GM12878 (cell line): ENCODE data around the gene KRT10. TPM values are rescaled to one million over a fixed set of nuclear protein-coding genes. Genes with fewer than 3 reads are reported as not detected.

Experiments
- ATAC-seq: fragments of 200-7000 bp; cut with Tn5 transposase; 3 replicates; pipeline ENCODE4 v1.9.1; 2020; ENCODE audit warnings: mild to moderate bottlenecking, moderate library complexity
- BruUV-seq: library from RNA; stranded (reverse); fragments of 400-500 nt; replicated peaks from 2 replicates; lab custom pipeline; 2021; lab: Mats Ljungman, UMichigan
- CTCF ChIA-PET: fragments of 300-600 bp; sonication (Branson Sonifier 250); formaldehyde crosslinking; extraction: SDS; loops from one replicate; lab custom pipeline; 2021; ENCODE audit warnings: inconsistent platforms; lab: Yijun Ruan, JAX
- POLR2A ChIA-PET: fragments of 350-600 bp; formaldehyde crosslinking; extraction: SDS; loops from one replicate; lab custom pipeline; 2021; ENCODE audit warnings: inconsistent platforms; lab: Charles Lee
- RAD21 ChIA-PET: fragments of 300-600 bp; sonication (Branson Sonifier 250); formaldehyde crosslinking; loops from one replicate; lab custom pipeline; 2023; ENCODE audit warnings: antibody characterized with exemption; ENCODE audit not compliant: unreplicated experiment; lab: Charles Lee
- SMC1A ChIA-PET: fragments of 300-600 bp; sonication (Branson Sonifier 250); formaldehyde crosslinking; loops from one replicate; lab custom pipeline; 2023; ENCODE audit not compliant: unreplicated experiment, uncharacterized antibody; lab: Charles Lee
- DNase-seq: peaks from one replicate; pipeline ENCODE4 v3.0.0-alpha.2; 2011; ENCODE audit warnings: low read depth, low spot score
- FAIRE-seq: peaks from 3 replicates; lab custom pipeline; 2011; peaks lifted over from hg19 to GRCh38; lab: Jason Lieb, UNC
- H2AFZ ChIP-seq: 2 replicates; pipeline ENCODE4 v1.6.0; 2011; ENCODE audit warnings: low read depth, low read length, control low read depth; ENCODE audit not compliant: control insufficient read depth
- H3K27ac ChIP-seq: 2 replicates; pipeline ENCODE4 v1.5.1; 2011; ENCODE audit warnings: control low read depth; ENCODE audit not compliant: control insufficient read depth, insufficient read depth
- H3K27me3 ChIP-seq, 2 experiments: replicated peaks in 1 of 2; 2 replicates each; pipeline versions ENCODE4 v1.6.0 to v1.6.1; 2011; ENCODE audit warnings: low read length in 1 of 2; ENCODE audit not compliant: control insufficient read depth in 2 of 2, insufficient read depth in 2 of 2
- H3K36me3 ChIP-seq, 2 experiments: 2 replicates each; pipeline ENCODE4 v1.5.1; 2011; ENCODE audit warnings: low read length in 1 of 2; ENCODE audit not compliant: control insufficient read depth in 2 of 2, insufficient read depth in 2 of 2
- H3K4me1 ChIP-seq: 2 replicates; pipeline ENCODE4 v1.6.1; 2011; ENCODE audit warnings: mild to moderate bottlenecking, low read length, moderate library complexity, mixed read lengths; ENCODE audit not compliant: control insufficient read depth, insufficient read depth
- H3K4me2 ChIP-seq: 2 replicates; pipeline ENCODE4 v1.6.0; 2011; ENCODE audit warnings: control low read depth; ENCODE audit not compliant: control insufficient read depth, insufficient read depth
- H3K4me3 ChIP-seq: fragments of 200-600 bp; sonication (generic); 2 replicates; pipeline ENCODE4 v1.5.1; 2016
- H3K79me2 ChIP-seq: 2 replicates; pipeline ENCODE4 v1.6.0; 2011; ENCODE audit warnings: low read length; ENCODE audit not compliant: control insufficient read depth, insufficient read depth
- H3K9ac ChIP-seq: 2 replicates; pipeline ENCODE4 v1.8.0; 2011; ENCODE audit warnings: low read length, control low read depth, mixed read lengths; ENCODE audit not compliant: control insufficient read depth, insufficient read depth
- H3K9me3 ChIP-seq: replicated peaks from 3 replicates; pipeline ENCODE4 v1.5.1; 2011; ENCODE audit warnings: mild to moderate bottlenecking, low read length; ENCODE audit not compliant: control insufficient read depth, insufficient read depth
- H4K20me1 ChIP-seq: 2 replicates; pipeline ENCODE4 v1.6.0; 2011; ENCODE audit not compliant: control insufficient read depth, insufficient read depth
- CHD1 ChIP-seq: IDR thresholded peaks from 2 replicates; pipeline ENCODE4 v1.6.1; 2012; ENCODE audit warnings: low read depth, low read length, improper control_type of control experiment
- E2F8 ChIP-seq: fragments of 450-650 bp; IDR thresholded peaks from 2 replicates; pipeline ENCODE4 v1.6.1; 2018; ENCODE audit warnings: mild to moderate bottlenecking, low read depth, moderate library complexity; ENCODE audit not compliant: partially characterized antibody
- SUPT20H ChIP-seq: IDR thresholded peaks from 2 replicates; pipeline ENCODE4 v1.6.1; 2011; ENCODE audit warnings: low read depth, mild to moderate bottlenecking, low read length, moderate library complexity, borderline replicate concordance; ENCODE audit not compliant: control insufficient read depth
- TCF7 ChIP-seq: IDR thresholded peaks from 2 replicates; pipeline ENCODE4 v1.6.1; 2014; ENCODE audit warnings: antibody characterized with exemption, borderline replicate concordance
- WGBS: methylation state at CpG from one replicate; pipeline ENCODE4 v1.1.6; 2016; ENCODE audit warnings: low lambda C conversion rate; ENCODE audit not compliant: insufficient replicate concordance, insufficient coverage; ENCODE audit errors: missing lambda C conversion rate; 5-methylcytosine and 5-hydroxymethylcytosine counted together
- in situ Hi-C: fragments of 300-500 bp; cut with MboI; formaldehyde crosslinking; loops from 9 replicates; pipeline ENCODE4 v1.14.3; 2018; ENCODE audit warnings: mixed read lengths
- intact Hi-C: fragments of 100-400 bp; cut with micrococcal nuclease; formaldehyde crosslinking; loops from one replicate; pipeline ENCODE4 v1.14.2; 2022; ENCODE audit not compliant: unreplicated experiment
- polyA plus RNA-seq, 11 experiments: library from polyadenylated mRNA; depleted of rRNA in 4 of 11; unstranded in 6 of 11; stranded (reverse) in 5 of 11; fragments of >200 nt; fragmentation: Nextera tagmentation in 4 of 11; fragmentation: Illumina TruSeq in 1 of 11; extraction: Ambion mirVana in 4 of 11; extraction: Trizol in 1 of 11; gene quantifications; 1 replicate in 1 of 11; 2 replicates in 10 of 11; pipeline versions ENCODE4 v1.2.1 to v1.2.3, GENCODE V29; 2011 to 2016; ENCODE audit warnings: inconsistent platforms in 2 of 11, missing spikeins in 2 of 11, low read depth in 1 of 11
- total RNA-seq, 4 experiments: library from RNA; depleted of rRNA in 3 of 4; stranded (reverse); fragments of >200 nt in 3 of 4; fragmentation: Illumina TruSeq in 1 of 4; extraction: Trizol in 1 of 4; gene quantifications; 2 replicates each; pipeline versions ENCODE4 v1.2.1 to v1.2.3, GENCODE V29; 2013 to 2021

Gene KRT10
- total and polyA plus RNA-seq, 10 of the 15 experiments (the other 5 are each of a cell fraction or from before 2014, with no cell fraction given): 10.8 to 98.5 (median 23.9) TPM

DNA sequence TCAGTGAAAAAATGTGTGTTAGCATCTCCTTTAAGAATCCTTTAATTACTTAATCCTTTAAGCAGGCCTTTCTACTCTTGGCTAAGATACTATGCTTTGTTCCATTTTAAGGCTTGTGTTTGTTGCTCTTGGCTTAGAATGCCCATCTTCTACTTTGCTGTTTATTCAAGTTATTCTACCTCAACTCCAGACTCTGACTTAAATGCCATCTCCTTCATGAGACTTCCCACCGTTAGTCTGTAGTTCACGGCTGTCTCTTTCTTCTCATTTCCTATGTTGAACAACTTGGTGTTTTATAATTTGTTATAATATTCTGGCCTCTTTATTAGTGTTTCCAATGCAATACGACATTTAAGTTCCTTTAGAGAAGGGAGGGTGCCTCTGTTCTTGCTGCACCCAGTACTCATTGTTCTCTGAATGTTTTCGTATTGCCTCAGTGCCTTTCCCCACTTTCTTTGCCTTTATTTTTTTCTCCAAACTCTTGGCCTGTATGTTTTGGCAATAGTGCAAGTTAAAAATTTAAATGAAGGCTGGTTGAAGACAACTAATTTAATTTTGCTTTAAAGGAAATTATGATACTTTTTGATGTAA lies 6.1 kb upstream of the KRT10 start:
- Histone ChIP-seq H2AFZ (no peak overlapping the region), H3K27me3 (no peaks in the 10 kb centered on the region), H3K4me3 (no peak overlapping the region), H4K20me1 (no peaks in the 10 kb centered on the region), H3K4me2 (no peak overlapping the region), H3K36me3 (no peaks in the 10 kb centered on the region), H3K9me3 (no peaks in the 10 kb centered on the region), H3K27ac (no peak overlapping the region), H3K4me1 (peaks cover 4% of the 10 kb centered on the region; the same call in 1 of the 2 replicates), H3K79me2 (no peaks in the 10 kb centered on the region), H3K9ac (no peak overlapping the region)
- ChIA-PET RAD21 (no interaction called here), SMC1A (interaction anchor here (0.7 to 1.1 kb wide), 3 partner anchors 8 to 75 kb away, joined by 3 read pairs; no protein-coding TSS in a partner anchor), POLR2A (interaction anchor here (0.6 kb wide), 1 partner anchor 85 kb away, joined by 3 read pairs; no protein-coding TSS in a partner anchor), CTCF (interaction anchor here (0.6 kb wide), 1 partner anchor 21 kb away, joined by 3 read pairs; no protein-coding TSS in a partner anchor)
- BruUV-seq: no TSS peak
- ATAC-seq: no peak
- TF ChIP-seq CHD1 (no peak), TCF7 (no peak), SUPT20H (no peak), E2F8 (no peak)
- no peak for FAIRE-seq
- intact Hi-C loops (no loop called here), in situ Hi-C loops (no loop called here)
- 79% methylated on average over 4 of the region's 4 CpGs for WGBS
- DNase-seq: no peak
